Fibroblast of villous mesenchyme (primary cell): ENCODE results near the gene ZDHHC1. TPM values are rescaled to one million over a fixed set of nuclear protein-coding genes. Genes with fewer than 3 reads are reported as not detected.

Experiments used
- DNase-seq: peaks from one replicate; pipeline ENCODE4 v3.0.0-alpha.2; 2010; ENCODE audit warnings: low read depth
- H3K4me3 ChIP-seq: 2 replicates; pipeline ENCODE4 v1.5.1; 2011; ENCODE audit warnings: low read depth, mild to moderate bottlenecking, low read length
- CTCF ChIP-seq: IDR thresholded peaks from 2 replicates; pipeline ENCODE4 v1.5.1; 2012; ENCODE audit warnings: low read depth, mild to moderate bottlenecking, low read length; ENCODE audit not compliant: insufficient read depth
- total RNA-seq: library from RNA; depleted of rRNA; stranded (reverse); fragments of >200 nt; gene quantifications from 2 replicates; pipeline ENCODE4 v1.2.3, GENCODE V29; 2012

The ZDHHC1 gene
- total RNA-seq, 1 donor, result 5.2 TPM

- no peak overlapping the region for H3K4me3 ChIP-seq
- no peak for TF ChIP-seq CTCF
- DNase-seq, result no peak
These were observed 21.8 kb downstream of the ZDHHC1 start for GRCh38 chr16:67394155-67395104.

- no peak for TF ChIP-seq CTCF
- peak overlapping the region; percentile 48 for H3K4me3 ChIP-seq
- no peak for DNase-seq
These were observed 22.5 kb downstream of the ZDHHC1 start for GRCh38 chr16:67393788-67394154.

- H3K4me3 ChIP-seq, result peak within 1 kb of the TSS; percentile 48
- DNase-seq, result peak; percentile 84
- peak; percentile 66 for TF ChIP-seq CTCF
These were observed 23.0 kb downstream of the ZDHHC1 start, which contains the start of gene TPPP3 for GRCh38 chr16:67393111-67393787. TSS of gene TPPP3 (minus strand) at chr16:67393498. CDS start at chr16:67391111, 2,387 bp downstream.

GRCh38 chr16:67392301-67393059 is 23.8 kb downstream of the ZDHHC1 start:
- TF ChIP-seq CTCF, result no peak
- no peak for DNase-seq
- H3K4me3 ChIP-seq, result peak overlapping the region; percentile 48

GRCh38 chr16:67391424-67392300 is 24.6 kb downstream of the ZDHHC1 start:
- H3K4me3 ChIP-seq, result no peak overlapping the region
- no peak for DNase-seq
- no peak for TF ChIP-seq CTCF

GRCh38 chr16:67390816-67391423 is 25.4 kb downstream of the ZDHHC1 start:
- DNase-seq, result no peak
- H3K4me3 ChIP-seq, result no peak overlapping the region
- no peak for TF ChIP-seq CTCF
